Mammary epithelial cell (primary cell): ENCODE data around the gene ABTB1.

ENCODE experiments used
- CTCF ChIP-seq, 2 donors: IDR thresholded peaks in 1 of 2; conservative IDR thresholded peaks in 1 of 2; 2 replicates each; pipeline ENCODE4 v1.5.1; 2011 to 2012; ENCODE audit warnings: inconsistent platforms in 2 of 2, low read length in 2 of 2, mild to moderate bottlenecking in 2 of 2, control low read depth in 1 of 2, low read depth in 1 of 2; ENCODE audit not compliant: insufficient read depth in 1 of 2; ENCODE audit errors: extremely low read depth in 1 of 2
- EZH2 ChIP-seq: IDR thresholded peaks from 2 replicates; pipeline ENCODE4 v1.6.1; 2012; ENCODE audit warnings: low read length, inconsistent platforms, borderline replicate concordance

GRCh38 chr3:127628426-127628787, 44.3 kb upstream of the ABTB1 start:
- TF ChIP-seq CTCF (conservative IDR thresholded peaks at IDR 0.05 in 1 of 2, IDR thresholded peaks at IDR 0.05 in 1 of 2; ENCODE audit: extremely low read depth in 1 of 2, insufficient read depth in 1 of 2, low read depth in 1 of 2, low read length in 2 of 2) (no peak), EZH2 (peak; percentile 80)
